GM21737 (cell line): ENCODE data around the gene ADAMTS14.
"Not testable (repeated sequence)": the region's sequence is repeated elsewhere in the genome, so short reads cannot be mapped to it uniquely, and the experiment has no call there.

Experiments used
- ATAC-seq: cut with Tn5 transposase; IDR thresholded peaks from one replicate; pipeline ENCODE4 v1.9.1; 2021; ENCODE audit warnings: mild to moderate bottlenecking, moderate library complexity; ENCODE audit not compliant: unreplicated experiment

ADAMTS14 gene, protein sequence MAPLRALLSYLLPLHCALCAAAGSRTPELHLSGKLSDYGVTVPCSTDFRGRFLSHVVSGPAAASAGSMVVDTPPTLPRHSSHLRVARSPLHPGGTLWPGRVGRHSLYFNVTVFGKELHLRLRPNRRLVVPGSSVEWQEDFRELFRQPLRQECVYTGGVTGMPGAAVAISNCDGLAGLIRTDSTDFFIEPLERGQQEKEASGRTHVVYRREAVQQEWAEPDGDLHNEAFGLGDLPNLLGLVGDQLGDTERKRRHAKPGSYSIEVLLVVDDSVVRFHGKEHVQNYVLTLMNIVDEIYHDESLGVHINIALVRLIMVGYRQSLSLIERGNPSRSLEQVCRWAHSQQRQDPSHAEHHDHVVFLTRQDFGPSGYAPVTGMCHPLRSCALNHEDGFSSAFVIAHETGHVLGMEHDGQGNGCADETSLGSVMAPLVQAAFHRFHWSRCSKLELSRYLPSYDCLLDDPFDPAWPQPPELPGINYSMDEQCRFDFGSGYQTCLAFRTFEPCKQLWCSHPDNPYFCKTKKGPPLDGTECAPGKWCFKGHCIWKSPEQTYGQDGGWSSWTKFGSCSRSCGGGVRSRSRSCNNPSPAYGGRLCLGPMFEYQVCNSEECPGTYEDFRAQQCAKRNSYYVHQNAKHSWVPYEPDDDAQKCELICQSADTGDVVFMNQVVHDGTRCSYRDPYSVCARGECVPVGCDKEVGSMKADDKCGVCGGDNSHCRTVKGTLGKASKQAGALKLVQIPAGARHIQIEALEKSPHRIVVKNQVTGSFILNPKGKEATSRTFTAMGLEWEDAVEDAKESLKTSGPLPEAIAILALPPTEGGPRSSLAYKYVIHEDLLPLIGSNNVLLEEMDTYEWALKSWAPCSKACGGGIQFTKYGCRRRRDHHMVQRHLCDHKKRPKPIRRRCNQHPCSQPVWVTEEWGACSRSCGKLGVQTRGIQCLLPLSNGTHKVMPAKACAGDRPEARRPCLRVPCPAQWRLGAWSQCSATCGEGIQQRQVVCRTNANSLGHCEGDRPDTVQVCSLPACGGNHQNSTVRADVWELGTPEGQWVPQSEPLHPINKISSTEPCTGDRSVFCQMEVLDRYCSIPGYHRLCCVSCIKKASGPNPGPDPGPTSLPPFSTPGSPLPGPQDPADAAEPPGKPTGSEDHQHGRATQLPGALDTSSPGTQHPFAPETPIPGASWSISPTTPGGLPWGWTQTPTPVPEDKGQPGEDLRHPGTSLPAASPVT

DNA sequence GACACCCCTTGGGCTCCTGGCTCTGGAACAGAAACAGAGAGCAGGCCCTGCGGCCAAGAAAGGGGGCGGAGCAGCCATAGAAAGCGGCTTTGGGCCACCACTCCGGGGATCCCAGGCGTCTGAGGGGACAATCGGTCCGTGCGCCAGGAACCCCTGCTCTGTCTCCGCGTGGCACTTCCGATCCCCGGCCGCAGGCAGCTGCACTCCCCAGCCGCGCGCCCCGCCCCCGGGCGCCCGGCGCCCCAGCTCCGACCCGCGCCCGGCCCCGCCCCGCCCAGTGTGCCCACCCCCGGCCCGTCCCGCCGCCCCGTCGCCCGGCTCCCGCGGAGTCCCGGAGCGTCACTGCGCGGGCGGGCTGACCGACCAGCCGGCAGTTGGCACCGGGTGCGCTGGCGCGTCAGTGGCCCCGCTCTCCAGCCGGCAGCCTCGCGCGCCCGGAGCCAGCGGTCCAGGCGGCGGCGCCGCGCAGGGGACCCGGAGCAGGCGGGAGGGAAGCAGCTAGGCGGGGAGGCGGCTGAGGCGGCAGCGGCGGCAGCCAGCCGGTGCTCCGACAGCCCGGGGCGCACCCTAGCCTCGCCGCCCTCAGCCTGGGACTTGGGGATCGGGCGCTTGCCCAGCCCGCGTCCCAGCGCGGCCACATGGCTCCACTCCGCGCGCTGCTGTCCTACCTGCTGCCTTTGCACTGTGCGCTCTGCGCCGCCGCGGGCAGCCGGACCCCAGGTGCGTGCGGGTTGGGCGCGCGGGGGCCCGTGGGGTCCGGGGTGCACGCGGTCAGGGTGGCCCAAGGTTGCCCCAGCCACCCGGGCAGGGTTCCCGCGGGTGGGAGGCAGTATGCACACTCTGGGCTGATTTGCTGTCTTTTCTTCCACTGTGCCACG is at the start of gene ADAMTS14:
ADAMTS14 (plus strand) TSS at position 342 of the 878 bp plus-strand sequence; CDS start at position 639, 297 bp downstream.
- no peak for ATAC-seq

DNA sequence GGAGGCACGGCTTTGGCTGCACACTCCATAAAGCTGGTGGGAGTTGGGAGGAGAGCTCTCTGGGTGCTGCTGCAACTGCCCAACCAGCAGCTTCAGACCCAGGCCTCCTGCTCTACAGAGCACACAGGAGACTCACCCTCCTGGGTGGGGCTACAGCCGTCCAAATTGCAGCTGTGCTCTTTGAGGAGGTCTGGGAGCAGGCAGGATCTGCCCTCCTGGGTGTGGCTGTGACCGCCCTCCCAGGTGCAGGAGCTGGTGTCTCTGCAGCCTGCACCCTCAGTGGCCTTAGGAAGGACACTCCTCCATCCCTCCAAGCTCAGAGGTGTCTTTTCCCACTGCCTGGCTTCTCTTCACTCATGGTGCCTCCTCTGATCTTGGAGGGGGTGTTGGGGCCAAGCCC is 49.8 kb upstream of the ADAMTS14 start:
- ATAC-seq: no peak

DNA sequence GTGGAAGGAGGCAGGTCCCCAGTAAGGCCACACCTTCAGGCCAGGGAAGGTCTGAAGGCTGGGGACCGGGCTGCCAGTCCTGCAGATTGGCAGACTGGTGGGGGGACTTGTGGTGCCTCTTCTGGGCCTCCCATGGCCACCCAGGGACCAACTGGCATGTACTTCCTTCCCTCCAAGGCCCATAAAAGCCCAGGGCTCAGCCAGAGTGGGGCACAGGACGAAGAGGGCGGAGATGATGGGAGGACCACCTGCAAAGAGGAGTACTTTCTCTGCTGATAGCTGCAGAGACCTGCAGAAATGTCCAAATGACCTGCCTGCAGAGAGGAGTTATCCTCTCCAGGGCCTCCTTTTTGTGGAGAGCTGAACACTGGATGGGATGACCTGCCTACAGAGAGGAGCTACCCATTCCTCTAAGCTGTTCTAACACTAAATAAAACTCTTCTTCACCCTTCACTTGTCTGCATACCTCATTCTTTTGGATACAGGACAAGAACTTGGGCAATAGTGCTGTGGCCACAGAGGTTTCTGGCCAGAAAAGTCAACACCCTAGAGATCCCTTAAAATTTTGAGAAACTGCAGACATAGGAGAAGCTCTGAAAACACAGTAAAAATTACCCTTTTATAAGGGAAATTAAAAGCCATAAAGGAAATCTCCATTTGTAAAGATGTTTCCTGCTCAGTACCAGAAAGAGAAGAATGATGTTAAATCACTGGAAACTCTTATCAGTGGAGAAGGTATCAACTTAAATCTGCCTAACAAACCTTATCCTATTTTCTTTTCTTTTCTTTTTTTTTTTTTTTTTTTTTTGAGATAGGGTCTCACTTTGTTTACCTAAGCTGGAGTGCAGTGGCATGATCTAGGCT is 49.1 kb upstream of the ADAMTS14 start:
- no peak for ATAC-seq

DNA sequence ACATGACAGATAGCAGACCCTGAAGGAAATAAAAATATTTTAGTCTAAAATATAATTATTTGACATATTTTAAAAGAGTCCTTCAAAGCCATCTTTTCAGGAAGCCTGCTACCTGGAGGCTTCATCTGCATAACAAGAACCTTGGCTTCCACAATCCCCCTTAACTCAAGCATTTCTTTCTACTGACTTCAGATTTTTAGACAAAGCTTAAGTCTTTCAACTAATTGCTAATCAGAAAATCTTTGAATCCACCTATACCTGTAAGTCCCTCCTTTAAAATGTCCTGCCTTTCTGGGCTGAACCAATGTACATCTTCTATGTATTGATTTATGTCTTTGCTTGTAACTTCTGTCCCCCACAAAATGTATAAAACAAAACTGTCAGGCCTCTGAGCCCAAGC is 46.2 kb upstream of the ADAMTS14 start:
- no peak for ATAC-seq

DNA sequence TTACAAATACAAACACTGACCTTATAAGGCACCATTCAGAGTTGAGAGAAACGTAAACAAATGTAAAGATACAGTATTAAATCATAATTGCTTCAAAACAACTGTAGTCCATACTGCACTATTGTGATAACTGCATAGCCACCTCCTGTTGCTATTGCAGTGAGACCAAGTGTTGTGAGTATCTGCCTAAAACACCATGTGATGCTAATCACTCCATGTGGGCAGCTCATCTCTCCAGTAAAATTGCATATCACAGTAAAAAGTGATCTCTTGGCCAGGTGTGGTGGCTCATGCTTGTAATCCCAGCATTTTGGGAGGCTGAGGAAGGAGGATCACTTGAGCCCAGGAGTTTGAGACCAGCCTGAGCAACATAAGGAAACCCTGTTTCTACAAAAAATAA is 43.0 kb upstream of the ADAMTS14 start:
- no peak for ATAC-seq

DNA sequence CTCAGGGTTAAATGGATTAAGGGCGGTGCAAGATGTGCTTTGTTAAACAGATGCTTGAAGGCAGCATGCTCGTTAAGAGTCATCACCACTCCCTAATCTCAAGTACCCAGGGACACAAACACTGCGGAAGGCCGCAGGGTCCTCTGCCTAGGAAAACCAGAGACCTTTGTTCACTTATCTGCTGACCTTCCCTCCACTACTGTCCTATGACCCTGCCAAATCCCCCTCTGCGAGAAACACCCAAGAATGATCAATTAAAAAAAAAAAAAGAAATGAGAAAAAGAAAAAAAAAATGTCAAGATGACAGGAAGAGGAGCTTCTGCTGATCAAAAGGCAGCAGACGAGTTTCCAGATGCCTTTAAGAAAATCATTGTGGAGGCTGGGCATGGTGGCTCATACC is 40.6 kb upstream of the ADAMTS14 start:
- ATAC-seq: not testable (repeated sequence)

DNA sequence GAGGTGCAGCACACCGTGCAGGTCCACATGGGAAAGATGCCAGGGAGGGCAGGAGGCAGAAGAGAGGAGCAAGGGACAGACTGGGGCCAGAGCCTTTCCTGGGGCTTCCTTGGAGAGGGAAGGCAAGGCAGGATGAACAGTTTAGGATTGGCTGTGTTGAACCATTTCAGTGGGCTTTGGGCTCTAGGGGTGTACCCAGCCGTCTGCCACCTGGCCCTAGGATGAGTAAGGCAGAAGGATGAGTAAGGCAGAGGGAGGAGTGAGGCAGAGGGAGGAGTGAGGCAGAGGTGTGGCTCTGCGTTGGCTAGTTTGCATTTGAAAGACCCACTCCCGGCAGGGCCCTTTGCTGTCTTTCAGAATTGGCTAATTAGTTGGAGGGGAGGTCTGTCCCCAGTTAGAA is 38.3 kb upstream of the ADAMTS14 start:
- ATAC-seq: no peak

DNA sequence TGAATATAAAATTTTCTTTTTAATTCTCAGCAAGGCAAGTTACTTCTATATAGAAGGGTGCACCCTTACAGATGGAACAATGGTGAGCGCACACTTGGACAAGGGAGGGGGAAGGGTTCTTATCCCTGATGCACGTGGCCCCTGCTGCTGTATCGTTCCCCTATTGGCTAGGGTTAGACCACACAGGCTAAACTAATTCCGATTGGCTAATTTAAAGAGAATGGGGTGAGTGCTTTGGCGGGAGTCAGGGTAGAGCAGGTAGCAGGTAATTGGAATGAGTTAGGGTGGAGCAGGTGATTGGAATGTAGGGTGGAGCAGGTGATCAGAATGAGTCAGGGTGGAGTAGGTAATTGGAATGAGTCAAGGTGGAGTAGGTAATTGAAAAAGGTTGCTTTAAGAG is 37.8 kb upstream of the ADAMTS14 start:
- not testable (repeated sequence) for ATAC-seq

DNA sequence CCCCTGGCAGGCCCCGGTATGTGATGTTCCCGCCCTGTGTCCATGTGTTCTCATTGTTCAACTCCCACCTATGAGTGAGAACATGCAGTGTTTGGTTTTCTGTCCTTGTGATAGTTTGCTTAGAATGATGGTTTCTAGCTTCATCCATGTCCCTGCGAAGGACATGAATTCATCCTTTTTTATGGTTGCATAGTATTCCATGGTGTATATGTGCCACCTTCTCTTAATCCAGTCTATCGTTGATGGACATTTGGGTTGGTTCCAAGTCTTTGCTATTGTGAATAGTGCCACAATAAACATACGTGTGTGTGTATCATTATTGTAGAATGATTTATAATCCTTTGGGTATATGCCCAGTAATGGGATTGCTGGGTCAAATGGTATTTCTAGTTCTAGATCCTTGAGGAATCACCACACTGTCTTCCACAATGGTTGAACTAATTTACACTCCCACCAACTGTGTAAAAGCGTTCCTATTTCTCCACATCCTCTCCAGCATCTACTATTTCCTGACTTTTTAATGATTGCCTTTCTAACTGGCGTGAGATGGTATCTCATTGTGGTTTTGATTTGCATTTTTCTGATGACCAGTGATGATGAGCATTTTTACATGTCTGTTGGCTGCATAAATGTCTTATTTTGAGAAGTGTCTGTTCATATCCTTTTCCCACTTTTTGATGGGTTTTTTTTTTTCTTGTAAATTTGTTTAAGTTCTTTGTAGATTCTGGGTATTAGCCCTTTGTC is 32.5 kb upstream of the ADAMTS14 start:
- ATAC-seq: not testable (repeated sequence)

DNA sequence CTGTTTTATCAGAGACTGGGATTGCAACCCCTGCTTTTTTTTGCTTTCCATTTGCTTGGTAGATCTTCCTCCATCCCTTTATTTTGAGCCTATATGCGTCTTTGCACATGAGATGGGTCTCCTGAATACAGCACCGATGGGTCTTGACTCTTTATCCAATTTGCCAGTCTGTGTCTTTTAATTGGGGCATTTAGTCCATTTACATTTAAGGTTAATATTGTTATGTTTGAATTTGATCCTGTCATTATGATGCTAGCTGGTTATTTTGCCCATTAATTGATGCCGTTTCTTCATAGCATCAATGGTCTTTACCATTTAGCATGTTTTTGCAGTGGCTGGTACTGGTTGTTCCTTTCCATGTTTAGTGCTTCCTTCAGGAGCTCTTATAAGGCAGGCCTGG is 29.0 kb upstream of the ADAMTS14 start:
- ATAC-seq: not testable (repeated sequence)

DNA sequence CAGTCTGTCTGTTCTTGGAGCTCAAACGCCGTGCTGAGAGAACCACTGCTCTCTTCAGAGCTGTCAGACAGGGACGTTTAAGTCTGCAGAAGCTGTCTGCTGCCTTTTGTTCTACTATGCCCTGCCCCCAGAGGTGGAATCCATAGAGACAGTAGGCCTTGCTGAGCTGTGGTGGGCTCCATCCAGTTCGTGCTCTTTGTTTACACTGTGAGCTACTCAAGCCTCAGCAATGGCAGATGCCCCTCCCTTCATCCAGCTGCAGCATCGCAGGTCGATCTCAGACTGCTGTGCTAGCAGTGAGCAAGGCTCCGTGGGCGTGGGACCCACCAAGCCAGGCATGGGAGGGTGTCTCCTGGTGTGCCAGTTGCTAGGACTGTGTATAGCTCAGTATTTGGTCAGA is 27.3 kb upstream of the ADAMTS14 start:
- not testable (repeated sequence) for ATAC-seq

DNA sequence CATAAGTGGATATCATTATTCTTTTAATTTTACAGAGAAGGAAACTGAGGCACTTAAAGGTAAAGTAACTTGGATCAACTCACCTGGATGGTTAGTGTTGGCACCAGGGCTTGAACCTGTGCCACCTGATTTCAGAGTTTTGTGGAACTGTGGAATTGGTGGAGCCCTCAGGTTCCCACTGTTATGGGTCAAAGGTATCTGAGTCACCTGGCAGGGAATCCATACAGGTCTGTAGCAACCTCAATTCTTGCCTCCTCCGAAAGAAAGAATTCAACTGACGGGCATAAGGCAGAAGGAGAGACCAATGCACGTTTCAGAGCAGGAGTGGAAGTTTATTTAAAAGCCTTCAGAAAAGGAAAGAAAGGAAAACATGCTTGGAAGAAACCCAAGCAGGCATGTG is 25.2 kb upstream of the ADAMTS14 start:
- no peak for ATAC-seq

DNA sequence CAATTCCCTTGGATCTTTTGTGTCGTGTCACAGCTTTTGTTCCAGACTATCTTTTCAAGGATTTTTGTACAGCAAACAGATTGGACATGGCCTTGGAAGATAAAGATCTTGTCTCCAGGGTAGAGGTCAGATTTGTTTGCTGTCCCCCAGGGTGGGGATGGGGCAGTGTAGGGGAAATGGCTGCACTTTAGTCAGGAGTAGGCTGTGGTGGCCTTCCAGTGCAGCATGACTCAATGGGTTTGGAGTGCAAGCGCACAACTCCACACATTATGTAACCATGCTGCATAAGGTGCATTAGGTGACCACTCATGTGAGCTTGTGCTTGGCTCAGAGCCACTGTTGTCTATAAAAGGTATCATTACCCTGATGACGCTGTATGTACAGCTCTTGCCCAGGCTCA is 23.9 kb upstream of the ADAMTS14 start:
- ATAC-seq: no peak

DNA sequence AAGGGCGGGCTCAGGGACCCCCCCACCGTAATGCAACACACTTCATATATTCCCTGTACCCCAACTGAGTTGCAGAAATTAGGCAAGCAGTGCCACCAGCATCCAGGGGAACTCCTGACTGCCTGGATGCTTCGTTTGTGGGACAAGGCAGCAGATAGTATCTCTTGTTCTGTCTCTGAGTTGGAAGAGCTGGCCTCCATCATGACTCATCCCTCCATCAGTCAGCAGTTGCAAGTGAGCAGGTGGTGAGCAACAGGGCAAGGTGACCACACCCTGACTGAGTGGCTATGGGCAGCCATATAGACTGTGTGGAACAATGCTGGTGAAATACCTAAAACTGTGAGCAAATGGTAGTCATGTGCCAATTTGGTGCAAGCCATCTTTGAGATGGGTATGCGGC is 22.8 kb upstream of the ADAMTS14 start:
- ATAC-seq: no peak

DNA sequence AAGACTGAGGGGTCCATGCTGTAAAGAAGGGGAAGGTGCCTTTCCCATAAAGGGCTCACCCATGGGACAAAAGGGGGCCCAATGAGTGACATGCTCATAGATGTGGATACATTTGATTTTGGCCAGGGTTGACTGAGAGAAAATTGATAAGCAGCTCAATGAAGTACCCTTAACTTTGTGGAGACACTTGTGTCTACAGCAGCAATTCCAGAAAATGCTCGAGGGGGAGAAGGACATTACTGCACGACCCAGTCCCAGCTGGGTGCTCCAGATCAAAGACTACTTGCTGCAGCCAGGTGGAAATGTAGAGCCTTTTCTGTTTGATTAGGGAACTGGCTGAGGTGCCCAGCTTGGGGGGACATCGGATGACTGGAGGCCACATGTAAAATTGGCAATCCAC is 22.2 kb upstream of the ADAMTS14 start:
- ATAC-seq: no peak

DNA sequence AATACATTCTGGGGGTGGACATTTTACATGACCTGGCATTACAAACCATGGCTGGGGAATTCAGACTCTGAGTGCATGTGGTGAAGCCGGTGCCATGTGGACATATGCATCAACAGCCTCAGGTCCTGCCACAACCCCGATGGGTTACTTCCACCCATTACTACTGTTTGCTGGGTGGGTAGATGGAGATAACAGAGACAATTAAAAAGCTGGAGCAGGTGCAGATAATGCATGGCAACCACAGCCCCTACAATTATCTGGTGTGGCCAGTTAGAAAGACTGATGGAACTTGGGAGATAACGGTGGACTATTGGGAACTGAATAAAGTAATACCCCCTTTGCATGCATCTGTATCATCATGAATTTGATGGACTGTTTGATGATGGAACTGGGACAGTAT is 21.6 kb upstream of the ADAMTS14 start:
- ATAC-seq: no peak

DNA sequence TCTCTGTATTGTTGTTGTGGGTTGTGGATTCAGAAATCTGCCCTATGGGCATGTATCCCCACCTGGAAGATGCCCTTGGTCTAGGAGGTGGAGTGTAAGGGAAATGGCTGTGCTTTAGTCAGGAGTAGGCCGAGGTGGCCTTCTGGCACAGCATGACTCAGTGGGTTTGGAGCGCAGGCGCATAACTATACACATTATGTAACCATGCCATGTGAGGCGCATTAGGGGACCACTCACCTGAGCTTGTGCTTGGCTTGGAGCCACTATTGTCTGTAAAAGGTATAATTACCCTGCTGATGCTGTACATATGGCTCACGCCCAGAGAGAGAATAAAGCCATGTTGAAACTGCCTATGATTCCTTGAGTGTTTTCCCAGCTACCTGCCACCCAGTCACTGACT is 20.6 kb upstream of the ADAMTS14 start:
- no peak for ATAC-seq

DNA sequence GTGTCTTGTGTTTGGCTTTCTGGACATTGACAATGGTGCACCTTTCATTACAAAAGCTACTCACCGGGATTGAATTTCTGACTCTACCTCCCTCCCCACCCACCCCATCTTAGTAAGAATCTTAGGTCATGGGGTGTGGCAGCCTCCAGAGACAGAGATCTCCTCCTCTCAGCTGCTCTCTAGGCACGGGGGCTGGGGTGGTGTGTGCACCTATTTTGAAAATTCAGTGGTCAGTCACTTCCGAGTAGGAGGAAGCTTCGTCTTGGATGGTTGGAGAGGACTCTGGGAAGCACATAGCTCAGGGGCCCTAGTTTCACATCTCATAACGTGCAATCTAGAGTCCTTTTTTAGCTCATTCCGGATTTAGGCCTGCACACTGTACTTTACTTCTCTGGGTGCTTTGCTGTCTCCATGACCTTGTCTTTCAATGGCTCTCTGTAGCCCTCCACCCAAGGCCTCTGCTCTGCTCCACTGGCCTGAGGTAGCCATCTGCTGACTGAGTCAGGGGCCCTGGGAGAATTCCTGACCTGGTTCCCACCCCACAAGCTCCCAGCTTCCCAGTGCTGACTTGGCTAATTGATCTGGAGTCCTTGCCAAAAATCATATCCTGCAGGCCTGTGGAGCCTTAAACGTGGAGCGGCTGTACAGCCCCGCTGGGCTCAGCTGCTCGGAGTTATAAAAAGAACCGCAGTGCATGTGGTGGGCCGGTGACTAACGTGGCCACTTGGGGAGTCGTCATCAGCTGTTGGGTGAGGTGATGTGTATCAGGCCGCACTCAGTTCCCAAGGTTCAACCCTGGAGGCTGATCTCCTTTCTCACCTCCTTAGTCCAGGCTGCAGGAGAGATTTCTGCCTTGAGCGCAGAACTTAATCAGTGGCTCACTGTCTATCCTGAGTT is 19.3 kb upstream of the ADAMTS14 start:
- ATAC-seq: no peak
